GM18867 (cell line): ENCODE data around the gene ASCC1.

ENCODE experiments used
- ATAC-seq: cut with Tn5 transposase; IDR thresholded peaks from one replicate; pipeline ENCODE4 v1.9.1; 2021; ENCODE audit warnings: mild to moderate bottlenecking, moderate library complexity; ENCODE audit not compliant: unreplicated experiment

Gene ASCC1

DNA sequence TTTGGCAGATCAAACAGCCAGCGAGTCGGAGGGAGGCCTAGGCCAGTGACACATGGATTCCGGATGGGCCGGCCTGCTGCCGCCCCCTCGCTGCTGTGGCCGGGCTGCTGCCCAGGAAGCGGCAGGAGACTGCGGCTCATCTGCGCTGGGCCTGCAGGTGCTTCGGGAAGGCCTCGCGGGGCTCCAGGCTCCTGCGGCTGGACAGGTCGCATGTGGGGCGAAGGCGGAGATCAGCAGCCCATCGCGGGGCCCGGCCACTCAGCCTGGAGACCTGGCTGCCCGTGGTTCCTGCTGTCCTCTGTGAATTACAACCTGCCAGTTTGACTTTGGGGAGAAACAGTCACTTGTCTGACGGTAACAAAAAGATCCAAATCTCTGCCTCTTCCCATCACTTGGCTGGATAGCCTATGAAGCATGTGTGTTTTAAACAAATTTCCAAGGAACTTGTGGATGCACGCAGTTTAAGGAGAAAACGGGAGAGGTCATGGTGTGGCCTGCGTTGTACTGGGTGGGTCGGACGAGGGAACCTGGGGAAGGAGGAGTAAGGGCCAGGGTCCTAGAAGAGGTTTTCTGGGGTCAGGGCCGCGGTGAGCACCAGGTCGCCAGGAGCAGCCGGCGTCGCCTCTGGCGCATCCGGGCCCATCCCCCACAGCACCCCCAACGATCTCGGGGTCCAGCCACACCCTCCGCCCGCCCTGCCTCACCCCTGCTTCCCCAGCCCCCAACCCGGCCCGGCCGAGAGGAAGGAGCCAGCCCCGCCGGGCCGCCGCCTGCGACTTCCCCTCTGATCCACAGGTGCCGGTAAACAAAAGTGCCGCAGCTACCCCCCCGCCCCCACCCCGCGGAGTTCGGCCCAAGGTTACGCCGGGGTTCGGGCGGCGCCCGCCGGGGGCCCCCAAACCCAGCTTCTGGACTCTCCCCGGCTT lies 129.3 kb downstream of the ASCC1 start:
- no peak for ATAC-seq

- ATAC-seq: no peak
Observed at GRCh38 chr10:72085864-72086465, 130.1 kb downstream of the ASCC1 start.

GRCh38 chr10:72085166-72085565 lies 130.9 kb downstream of the ASCC1 start:
- no peak for ATAC-seq

DNA sequence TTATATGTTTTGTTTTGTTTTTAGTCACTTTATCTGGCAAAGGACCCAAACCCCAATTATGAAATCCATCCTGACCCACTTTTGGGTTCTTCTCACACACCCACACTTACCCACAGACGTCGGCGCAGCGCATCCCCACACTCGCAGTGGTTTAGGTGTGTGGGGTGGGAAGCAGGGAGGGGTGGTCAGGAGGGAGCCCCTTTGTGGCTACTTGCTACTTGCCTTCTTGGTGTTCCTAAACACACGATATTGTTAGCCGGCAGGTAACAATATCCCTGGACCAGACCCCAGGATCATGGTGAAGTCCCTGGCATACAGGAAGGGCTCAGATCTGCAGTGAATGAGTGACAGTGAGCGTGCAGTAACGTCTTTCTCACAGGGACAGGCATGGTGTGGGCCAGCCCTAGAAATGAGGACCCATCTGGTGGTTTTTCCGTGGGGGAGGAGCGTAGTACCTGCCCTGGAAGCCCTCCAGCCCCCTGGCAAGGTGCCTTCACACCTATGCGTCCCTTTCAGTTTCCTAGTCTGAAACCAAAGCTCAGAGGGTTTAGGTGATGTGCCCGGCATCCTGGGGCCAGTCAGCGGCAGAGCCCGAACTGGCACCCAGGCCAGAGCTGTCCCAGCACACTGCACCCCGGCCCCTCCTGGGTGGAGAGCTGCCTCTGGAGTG lies 132.2 kb downstream of the ASCC1 start:
- ATAC-seq: no peak

GRCh38 chr10:72082856-72083789 lies 133.0 kb downstream of the ASCC1 start:
- no peak for ATAC-seq

GRCh38 chr10:72081772-72082590 lies 134.1 kb downstream of the ASCC1 start:
- ATAC-seq: no peak

GRCh38 chr10:72081210-72081609 lies 134.9 kb downstream of the ASCC1 start:
- ATAC-seq: no peak

- no peak for ATAC-seq
Observed at GRCh38 chr10:72080042-72080975, 135.8 kb downstream of the ASCC1 start.

- ATAC-seq: no peak
Observed at GRCh38 chr10:72079356-72079755, 136.7 kb downstream of the ASCC1 start.

DNA sequence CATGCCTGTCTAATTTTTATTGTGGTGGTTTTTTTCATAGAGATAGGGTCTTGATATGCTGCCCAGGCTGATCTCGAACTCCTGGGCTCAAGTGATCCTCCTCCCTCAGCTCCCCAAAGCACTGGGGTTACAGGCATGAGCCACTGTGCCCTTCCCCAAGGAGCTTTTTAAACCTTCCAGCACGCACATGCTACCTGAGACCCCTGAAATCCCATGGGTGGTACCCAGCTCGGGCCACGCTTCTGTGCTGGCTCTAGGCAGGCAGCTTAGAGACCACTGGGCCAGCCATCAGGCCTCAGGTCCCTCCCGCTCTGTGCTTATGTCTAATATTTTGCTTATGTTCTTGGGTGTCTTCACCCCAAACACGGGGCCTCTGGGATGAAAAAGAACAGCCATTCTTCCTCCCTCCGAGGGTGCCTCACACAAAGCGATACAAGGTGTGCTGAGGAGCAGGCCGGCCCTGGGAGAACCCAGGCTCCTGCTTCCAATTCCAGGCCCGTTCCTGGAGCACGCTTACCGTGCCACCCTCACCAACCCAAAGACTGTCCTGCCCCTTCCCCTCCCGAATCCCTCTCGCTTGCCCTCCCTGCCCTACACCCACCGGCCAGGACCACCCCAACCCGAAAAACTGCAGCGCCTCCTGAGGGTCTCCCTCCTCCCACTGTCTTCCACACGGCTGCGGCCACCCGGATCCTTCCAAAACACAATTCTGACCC lies 138.6 kb downstream of the ASCC1 start:
- no peak for ATAC-seq

DNA sequence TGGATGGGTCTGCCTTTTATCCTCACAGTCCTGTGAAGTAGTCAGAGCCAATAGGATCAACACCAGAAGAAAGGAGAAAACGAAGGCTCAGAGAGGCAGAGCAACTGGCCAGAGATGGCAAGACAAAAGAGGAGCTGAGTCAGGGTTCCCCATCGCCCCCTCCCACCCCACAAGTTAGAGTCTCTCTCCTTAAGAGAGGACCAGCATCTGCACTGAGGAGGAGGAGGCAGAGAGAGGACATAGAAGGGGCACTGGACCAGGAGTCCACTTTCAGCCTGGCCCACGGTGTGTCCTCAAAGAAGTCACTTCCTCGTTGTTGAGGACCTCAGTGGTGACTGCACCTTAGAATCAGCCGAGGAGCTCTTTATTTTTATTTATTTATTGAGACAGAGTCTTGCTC lies 139.3 kb downstream of the ASCC1 start:
- no peak for ATAC-seq

DNA sequence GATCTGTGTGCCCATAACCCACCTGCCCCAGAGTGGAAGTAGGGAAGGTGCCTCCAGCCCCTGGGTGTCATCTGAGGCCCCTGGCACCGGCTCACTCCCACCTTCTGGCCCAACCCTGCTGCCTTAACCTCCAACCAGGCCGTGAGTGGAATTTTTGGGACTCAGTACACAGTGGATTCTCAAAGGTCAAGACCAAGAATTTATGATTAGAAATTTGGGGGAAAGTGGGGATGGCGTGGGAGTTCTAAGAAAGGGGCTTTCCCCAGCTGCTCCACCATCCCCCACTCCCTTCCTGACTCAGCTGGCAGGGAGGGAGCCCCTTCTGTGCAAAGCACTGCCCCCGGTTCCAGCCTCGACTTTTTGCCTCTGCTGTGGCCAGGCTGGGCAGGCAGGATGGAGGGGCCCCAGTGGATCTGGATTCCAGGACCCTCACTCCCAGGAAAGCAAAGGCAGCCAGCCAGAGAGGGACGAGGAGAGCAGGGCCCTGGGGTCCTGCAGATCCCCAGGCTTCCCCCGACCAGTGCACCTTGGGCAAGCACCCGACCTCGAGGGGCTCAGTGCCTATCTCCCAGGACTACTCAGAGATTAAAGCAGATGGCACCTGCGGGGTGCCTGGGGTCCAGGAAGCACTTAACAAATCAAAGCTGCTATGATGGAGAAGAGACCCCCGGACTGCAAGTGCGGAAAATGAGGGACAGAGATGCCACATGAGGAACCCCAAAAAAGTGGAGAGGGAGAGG lies 140.5 kb downstream of the ASCC1 start:
- no peak for ATAC-seq

DNA sequence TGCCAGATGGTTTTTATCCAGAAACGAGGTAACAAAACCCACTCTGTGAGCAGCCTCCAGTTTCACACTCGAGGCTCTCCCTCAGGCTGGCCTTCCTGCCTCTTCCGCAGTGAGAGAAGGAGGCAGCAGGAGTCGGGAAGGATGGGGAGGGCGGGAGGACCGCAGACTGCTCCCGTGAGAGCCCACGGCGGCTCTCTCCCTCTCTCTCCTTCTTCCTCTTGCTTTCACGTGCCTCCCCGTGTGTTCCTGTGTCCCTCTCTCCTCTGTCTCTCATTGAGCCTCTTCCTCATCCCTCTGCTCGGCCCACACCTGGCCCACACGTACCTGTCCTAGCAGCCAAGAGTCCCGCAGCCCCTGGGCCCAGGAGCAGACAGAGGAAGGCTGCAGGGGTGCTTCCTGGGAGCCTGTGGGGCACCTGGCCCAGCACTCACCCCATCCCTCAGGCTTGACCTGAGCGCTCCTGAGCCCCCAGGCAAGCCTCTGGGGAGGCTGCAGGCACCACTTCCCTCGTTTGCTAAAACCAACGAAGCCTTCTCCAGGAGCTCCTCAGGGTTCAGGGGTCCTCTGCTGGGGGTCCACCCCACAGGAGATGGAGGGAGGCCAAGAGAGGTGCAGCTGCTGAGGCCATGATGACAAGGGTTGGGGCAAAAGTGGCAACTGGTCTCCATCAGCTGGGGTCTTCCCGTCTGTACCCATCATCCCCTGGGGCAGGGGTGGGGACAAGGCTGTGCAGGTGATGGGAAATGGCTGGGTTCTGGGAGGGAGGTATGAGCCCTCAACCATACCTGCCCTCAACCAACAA lies 141.3 kb downstream of the ASCC1 start:
- ATAC-seq: no peak

DNA sequence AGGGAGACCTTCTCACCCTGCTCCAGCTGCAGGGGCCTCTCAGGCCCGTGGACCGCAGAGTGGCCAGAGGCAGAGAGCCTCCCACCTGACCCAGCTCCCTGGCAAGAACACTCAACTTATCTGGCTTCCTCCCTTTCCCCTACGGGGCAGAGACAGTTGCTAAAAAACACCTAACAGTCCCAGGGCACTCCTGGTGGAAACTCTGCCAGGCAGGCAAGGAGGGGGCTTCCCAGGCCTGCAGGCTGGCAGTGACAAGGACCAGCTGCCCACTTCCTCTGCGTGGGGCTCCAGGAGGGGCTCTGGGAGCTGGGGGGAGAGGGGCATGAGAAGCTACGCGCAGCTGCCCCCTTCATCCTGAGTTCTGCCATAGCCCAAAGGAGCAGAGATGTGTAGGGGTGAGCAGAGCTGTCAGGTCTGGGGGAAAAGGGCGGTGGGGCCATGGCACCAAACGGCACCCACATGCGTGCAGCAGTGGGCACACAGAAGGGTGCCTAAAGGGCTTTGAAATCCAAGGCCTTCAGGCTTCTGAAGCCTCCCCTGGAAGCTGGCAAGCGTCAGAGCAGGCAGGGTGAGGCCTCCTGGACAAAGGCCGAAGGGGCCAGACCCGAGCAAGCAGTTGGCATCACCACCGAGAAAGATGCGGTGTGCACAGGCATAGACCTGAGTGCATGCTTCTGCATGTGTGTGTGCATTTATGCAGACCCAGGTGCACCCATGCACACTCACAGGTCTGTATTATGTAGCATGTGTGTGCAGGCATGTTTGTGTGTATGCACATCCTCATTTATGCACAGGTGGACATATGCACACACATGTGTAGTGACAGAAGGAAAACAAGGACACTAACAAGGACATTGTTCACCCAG lies 142.1 kb downstream of the ASCC1 start:
- no peak for ATAC-seq

GRCh38 chr10:72072639-72073038 lies 143.4 kb downstream of the ASCC1 start:
- ATAC-seq: no peak

DNA sequence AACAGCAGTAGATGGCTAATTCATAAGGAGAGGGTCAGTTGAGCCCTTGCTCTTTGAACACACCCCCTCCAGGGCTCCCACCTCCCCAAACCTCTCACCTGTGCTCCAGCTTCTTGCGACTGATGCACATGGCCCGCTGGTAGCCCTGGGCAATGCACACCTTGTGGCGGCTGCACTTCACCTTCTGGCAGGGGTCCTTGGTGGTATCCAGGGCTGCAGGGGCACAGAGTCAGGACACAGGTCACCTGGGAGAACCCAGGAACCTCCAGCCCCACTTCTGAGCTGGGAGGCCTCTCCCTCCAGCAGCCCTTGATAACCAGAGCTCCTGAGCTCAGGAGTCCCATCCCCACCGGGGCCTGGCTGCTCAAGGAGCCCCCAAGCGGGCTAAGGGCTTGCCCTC lies 144.0 kb downstream of the ASCC1 start:
- no peak for ATAC-seq
